ENCODE measurements around the gene IL17C.

IL17C gene

GRCh38 chr16:88638323-88639230 lies at the start of gene IL17C:
TSS of gene IL17C (plus strand) at chr16:88638572. CDS start at chr16:88638642, 70 bp downstream.
- TF ChIP-seq, protein P1, sequence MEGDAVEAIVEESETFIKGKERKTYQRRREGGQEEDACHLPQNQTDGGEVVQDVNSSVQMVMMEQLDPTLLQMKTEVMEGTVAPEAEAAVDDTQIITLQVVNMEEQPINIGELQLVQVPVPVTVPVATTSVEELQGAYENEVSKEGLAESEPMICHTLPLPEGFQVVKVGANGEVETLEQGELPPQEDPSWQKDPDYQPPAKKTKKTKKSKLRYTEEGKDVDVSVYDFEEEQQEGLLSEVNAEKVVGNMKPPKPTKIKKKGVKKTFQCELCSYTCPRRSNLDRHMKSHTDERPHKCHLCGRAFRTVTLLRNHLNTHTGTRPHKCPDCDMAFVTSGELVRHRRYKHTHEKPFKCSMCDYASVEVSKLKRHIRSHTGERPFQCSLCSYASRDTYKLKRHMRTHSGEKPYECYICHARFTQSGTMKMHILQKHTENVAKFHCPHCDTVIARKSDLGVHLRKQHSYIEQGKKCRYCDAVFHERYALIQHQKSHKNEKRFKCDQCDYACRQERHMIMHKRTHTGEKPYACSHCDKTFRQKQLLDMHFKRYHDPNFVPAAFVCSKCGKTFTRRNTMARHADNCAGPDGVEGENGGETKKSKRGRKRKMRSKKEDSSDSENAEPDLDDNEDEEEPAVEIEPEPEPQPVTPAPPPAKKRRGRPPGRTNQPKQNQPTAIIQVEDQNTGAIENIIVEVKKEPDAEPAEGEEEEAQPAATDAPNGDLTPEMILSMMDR (IDR thresholded peaks at IDR 0.05; ENCODE audit: low read depth, low read length): no peak
- H3K4me3 ChIP-seq (ENCODE audit: low read depth, low read length): no peak within 1 kb of the TSS

DNA sequence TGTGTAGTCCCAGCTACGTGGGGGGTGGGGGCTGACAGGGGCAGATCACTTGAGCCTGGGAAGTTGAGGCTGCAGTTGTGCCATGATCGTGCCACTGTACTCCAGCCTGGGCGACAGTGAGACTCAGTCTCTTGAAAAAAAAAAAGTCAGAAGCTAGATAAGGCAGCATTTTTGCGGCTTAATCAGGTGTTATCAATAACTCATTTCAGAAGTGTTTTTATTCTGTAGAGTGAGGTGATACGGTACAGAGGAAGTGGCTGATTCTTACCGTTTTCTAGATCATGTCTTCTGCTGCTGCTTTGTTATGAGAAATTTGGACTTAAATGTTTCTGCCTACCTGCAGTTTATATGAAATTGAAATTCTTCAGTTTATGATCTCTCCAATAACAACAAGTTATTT lies 49.6 kb upstream of the IL17C start:
- TF ChIP-seq, protein P1 (IDR thresholded peaks at IDR 0.05; ENCODE audit: low read depth, low read length): no peak
- H3K4me3 ChIP-seq (ENCODE audit: low read depth, low read length): no peak overlapping the region

- no peak overlapping the region for H3K4me3 ChIP-seq (ENCODE audit: low read depth, low read length)
- TF ChIP-seq, protein P1 (IDR thresholded peaks at IDR 0.05; ENCODE audit: low read depth, low read length): no peak
Measured at GRCh38 chr16:88589441-88589840, 48.9 kb upstream of the IL17C start.

DNA sequence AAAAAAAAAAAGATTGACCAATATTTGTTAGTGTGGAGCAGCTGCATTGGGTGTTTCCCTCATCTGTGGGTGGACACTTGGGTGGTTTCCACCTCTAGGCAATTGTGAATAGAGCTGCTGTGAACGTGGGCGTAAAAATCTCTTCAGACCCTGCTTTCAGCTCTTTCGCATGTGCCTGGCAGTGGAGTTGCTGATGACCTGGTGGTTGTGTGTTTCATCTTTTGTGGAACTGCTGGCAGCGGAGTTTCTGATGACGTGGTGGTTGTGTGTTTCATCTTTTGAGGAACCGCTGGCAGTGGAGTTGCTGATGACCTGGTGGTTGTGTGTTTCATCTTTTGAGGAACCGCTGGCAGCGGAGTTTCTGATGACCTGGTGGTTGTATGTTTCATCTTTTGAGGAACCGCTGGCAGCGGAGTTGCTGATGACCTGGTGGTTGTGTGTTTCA lies 46.8 kb upstream of the IL17C start:
- TF ChIP-seq, protein P1 (IDR thresholded peaks at IDR 0.05; ENCODE audit: low read depth, low read length): no peak
- H3K4me3 ChIP-seq (ENCODE audit: low read depth, low read length): no peak overlapping the region

GRCh38 chr16:88593061-88593460 lies 45.3 kb upstream of the IL17C start:
- TF ChIP-seq, protein P1 (IDR thresholded peaks at IDR 0.05; ENCODE audit: low read depth, low read length): no peak
- no peak overlapping the region for H3K4me3 ChIP-seq (ENCODE audit: low read depth, low read length)

GRCh38 chr16:88593489-88593888 lies 44.9 kb upstream of the IL17C start:
- TF ChIP-seq, protein P1 (IDR thresholded peaks at IDR 0.05; ENCODE audit: low read depth, low read length): no peak
- no peak overlapping the region for H3K4me3 ChIP-seq (ENCODE audit: low read depth, low read length)

GRCh38 chr16:88593910-88594309 lies 44.5 kb upstream of the IL17C start:
- no peak overlapping the region for H3K4me3 ChIP-seq (ENCODE audit: low read depth, low read length)
- TF ChIP-seq, protein P1 (IDR thresholded peaks at IDR 0.05; ENCODE audit: low read depth, low read length): no peak
